ENCODE data around the gene GALNTL6. TPM values are rescaled to one million over a fixed set of nuclear protein-coding genes. Genes with fewer than 3 reads are reported as not detected.
A peak's percentile ranks its signal among the peaks of the same experiment; 100 is the strongest.

The GALNTL6 gene
- total RNA-seq, 2 donors from 2014 or later = 0.71 TPM; not detected in 1

- Histone ChIP-seq H3K27ac (ENCODE audit: low read depth, low read length) (peak overlapping the region; percentile 56), H3K36me3 (ENCODE audit: control insufficient read depth, insufficient read depth, low read length) (no peaks in the 10 kb centered on the region), H3K4me1 (ENCODE audit: control insufficient read depth, insufficient read depth, low read length) (no peaks in the 10 kb centered on the region), H3K9me3 (ENCODE audit: control insufficient read depth, low read length) (peaks cover 24% of the 10 kb centered on the region), H3K27me3 (ENCODE audit: control insufficient read depth, insufficient read depth, low read length, poor library complexity, severe bottlenecking) (no peaks in the 10 kb centered on the region), H3K4me3 (ENCODE audit: low read length) (no peak overlapping the region), H3K9ac (ENCODE audit: extremely low read depth, low read length, poor library complexity, severe bottlenecking) (no peak overlapping the region)
- DNase-seq = no peak
- H3K36me3 Mint-ChIP-seq (ENCODE audit: low read depth) = no peaks in the 10 kb centered on the region
- H3K4me3 Mint-ChIP-seq = no peak overlapping the region
- H3K27ac Mint-ChIP-seq = peak overlapping the region; percentile 13
- TF ChIP-seq CTCF (conservative IDR thresholded peaks at IDR 0.05) = no peak
- WGBS, 2 experiments (ENCODE audit: insufficient coverage in 1 of 2, insufficient read length in 1 of 2) = 55 to 60% methylated on average over 1 of the region's 1 CpG
- no peaks in the 10 kb centered on the region for H3K27me3 Mint-ChIP-seq (ENCODE audit: insufficient read depth)
- H3K9me3 Mint-ChIP-seq = peaks cover 17% of the 10 kb centered on the region
- H3K4me1 Mint-ChIP-seq = peaks cover 20% of the 10 kb centered on the region
These were observed 1260.8 kb downstream of the GALNTL6 start for GRCh38 chr4:173073939-173074500.

- WGBS, 2 experiments (ENCODE audit: insufficient coverage in 1 of 2, insufficient read length in 1 of 2) = no CpG with 5 or more reads among the region's 3 CpGs
- H3K4me3 Mint-ChIP-seq = no peak overlapping the region
- H3K4me1 ChIP-seq (ENCODE audit: control insufficient read depth, insufficient read depth, low read length) = no peaks in the 10 kb centered on the region
These were observed 1261.3 kb downstream of the GALNTL6 start for GRCh38 chr4:173074501-173074946.

GRCh38 chr4:173076903-173077634 lies 1263.9 kb downstream of the GALNTL6 start:
- H3K27ac Mint-ChIP-seq = no peak overlapping the region
- 90 to 100% methylated on average over 2 to 3 of the region's 3 CpGs for WGBS, 2 experiments (ENCODE audit: insufficient coverage in 1 of 2, insufficient read length in 1 of 2)
- no peak overlapping the region for H3K9ac ChIP-seq (ENCODE audit: extremely low read depth, low read length, poor library complexity, severe bottlenecking)

More at GRCh38 chr4:173074501-173074946, 1261.3 kb downstream of the GALNTL6 start:
- Mint-ChIP-seq H3K27ac (peak overlapping the region; percentile 28), H3K9me3 (peaks cover 15% of the 10 kb centered on the region), H3K36me3 (ENCODE audit: low read depth) (no peaks in the 10 kb centered on the region), H3K27me3 (ENCODE audit: insufficient read depth) (no peaks in the 10 kb centered on the region), H3K4me1 (peaks cover 20% of the 10 kb centered on the region)
- Histone ChIP-seq H3K9me3 (ENCODE audit: control insufficient read depth, low read length) (peaks cover 19% of the 10 kb centered on the region), H3K9ac (ENCODE audit: extremely low read depth, low read length, poor library complexity, severe bottlenecking) (no peak overlapping the region), H3K27ac (ENCODE audit: low read depth, low read length) (peak overlapping the region; percentile 6), H3K4me3 (ENCODE audit: low read length) (no peak overlapping the region), H3K36me3 (ENCODE audit: control insufficient read depth, insufficient read depth, low read length) (no peaks in the 10 kb centered on the region), H3K27me3 (ENCODE audit: control insufficient read depth, insufficient read depth, low read length, poor library complexity, severe bottlenecking) (no peaks in the 10 kb centered on the region)
- no peak for TF ChIP-seq CTCF (conservative IDR thresholded peaks at IDR 0.05)
- peak; percentile 90 for DNase-seq

More at GRCh38 chr4:173076903-173077634, 1263.9 kb downstream of the GALNTL6 start:
- Histone ChIP-seq H3K27me3 (ENCODE audit: control insufficient read depth, insufficient read depth, low read length, poor library complexity, severe bottlenecking) (no peaks in the 10 kb centered on the region), H3K36me3 (ENCODE audit: control insufficient read depth, insufficient read depth, low read length) (no peaks in the 10 kb centered on the region), H3K4me1 (ENCODE audit: control insufficient read depth, insufficient read depth, low read length) (no peaks in the 10 kb centered on the region), H3K9me3 (ENCODE audit: control insufficient read depth, low read length) (peaks cover 6% of the 10 kb centered on the region), H3K27ac (ENCODE audit: low read depth, low read length) (no peak overlapping the region), H3K4me3 (ENCODE audit: low read length) (no peak overlapping the region)
- peaks cover 19% of the 10 kb centered on the region for H3K9me3 Mint-ChIP-seq
- peaks cover 16% of the 10 kb centered on the region for H3K4me1 Mint-ChIP-seq
- H3K36me3 Mint-ChIP-seq (ENCODE audit: low read depth) = no peaks in the 10 kb centered on the region
- H3K4me3 Mint-ChIP-seq = no peak overlapping the region
- no peak for DNase-seq
- TF ChIP-seq CTCF (conservative IDR thresholded peaks at IDR 0.05) = no peak
- H3K27me3 Mint-ChIP-seq (ENCODE audit: insufficient read depth) = no peaks in the 10 kb centered on the region

Data from endodermal cell (in vitro differentiated cells).